Activated CD8-positive, alpha-beta T cell treated with anti-CD3 and anti-CD28 coated beads, Interleukin-2, amount 10 ng/mL, durations not matched to agents 7 days and 5 days (primary cell): ENCODE results near the gene DNAI2. TPM values are rescaled to one million over a fixed set of nuclear protein-coding genes. Genes with fewer than 3 reads are reported as not detected.

Experiments
- ATAC-seq: fragments of 150-1000 bp; cut with Tn5 transposase; one replicate; pipeline ENCODE4 v1.10.0; 2021; ENCODE audit warnings: moderate library complexity
- CTCF ChIA-PET: fragments of 350-600 bp; sonication (Branson Sonifier 250); formaldehyde crosslinking; loops from one replicate; lab custom pipeline; 2021; ENCODE audit warnings: antibody characterized with exemption; lab: Charles Lee
- POLR2A ChIA-PET: fragments of 350-600 bp; sonication (Branson Sonifier 250); formaldehyde crosslinking; loops from one replicate; lab custom pipeline; 2021; ENCODE audit warnings: antibody characterized with exemption; lab: Charles Lee
- DNase-seq: peaks from one replicate; pipeline ENCODE4 v3.0.0-alpha.2; 2020
- H3K27ac Mint-ChIP-seq: one replicate; pipeline ENCODE4 v1.8.0; 2021; ENCODE audit warnings: mild to moderate bottlenecking, mixed read lengths
- H3K27me3 Mint-ChIP-seq: one replicate; pipeline ENCODE4 v1.8.0; 2021; ENCODE audit warnings: low read depth, mixed read lengths
- H3K36me3 Mint-ChIP-seq: one replicate; pipeline ENCODE4 v1.8.0; 2021; ENCODE audit warnings: low read depth, mixed read lengths
- H3K4me1 Mint-ChIP-seq: one replicate; pipeline ENCODE4 v1.8.0; 2021; ENCODE audit warnings: low read depth, mixed read lengths
- H3K4me3 Mint-ChIP-seq: one replicate; pipeline ENCODE4 v1.8.0; 2021; ENCODE audit warnings: mild to moderate bottlenecking, mixed read lengths
- H3K9me3 Mint-ChIP-seq: one replicate; pipeline ENCODE4 v1.8.0; 2022; ENCODE audit warnings: mixed read lengths; ENCODE audit not compliant: insufficient read depth
- total RNA-seq, 2 experiments: library from RNA; stranded (reverse); gene quantifications; one replicate each; pipeline ENCODE4 v1.2.3, GENCODE V29; 2021

Gene DNAI2
- under 1 TPM; 0.52 to 0.84 TPM for total RNA-seq

- H3K4me1 Mint-ChIP-seq = peaks cover 39% of the 10 kb centered on the region
- peak; percentile 61 for ATAC-seq
- H3K27ac Mint-ChIP-seq = peak within 1 kb of the TSS; percentile 82
- ChIA-PET CTCF (interaction anchor here (0.8 to 0.9 kb wide), 2 partner anchors 24 to 94 kb away, joined by 3 read pairs; no protein-coding TSS in a partner anchor), POLR2A (no interaction called here)
- H3K36me3 Mint-ChIP-seq = no peaks in the 10 kb centered on the region
- H3K27me3 Mint-ChIP-seq = peaks cover 9% of the 10 kb centered on the region
- H3K4me3 Mint-ChIP-seq = peak within 1 kb of the TSS; percentile 67
- DNase-seq = peak; percentile 60
- no peaks in the 10 kb centered on the region for H3K9me3 Mint-ChIP-seq
Measured at GRCh38 chr17:74274060-74274708, at the start of gene DNAI2. Gene DNAI2, plus strand, starts transcription at chr17:74274234. Its CDS starts 7,584 bp downstream, at chr17:74281818.

- CTCF ChIA-PET = interaction anchor here (1.2 kb wide), 1 partner anchor 12 kb away, joined by 3 read pairs; no protein-coding TSS in a partner anchor
- Mint-ChIP-seq H3K27ac (no peak overlapping the region), H3K4me1 (no peaks in the 10 kb centered on the region), H3K4me3 (no peak overlapping the region), H3K27me3 (no peaks in the 10 kb centered on the region), H3K36me3 (no peaks in the 10 kb centered on the region), H3K9me3 (no peaks in the 10 kb centered on the region)
- POLR2A ChIA-PET = no interaction called here
- ATAC-seq (no peak), DNase-seq (no peak)
Measured at GRCh38 chr17:74224959-74225725, 48.9 kb upstream of the DNAI2 start.

GRCh38 chr17:74226252-74226651 lies 47.8 kb upstream of the DNAI2 start:
- Mint-ChIP-seq H3K27ac (no peak overlapping the region), H3K27me3 (no peaks in the 10 kb centered on the region), H3K4me1 (no peaks in the 10 kb centered on the region), H3K9me3 (no peaks in the 10 kb centered on the region), H3K36me3 (no peaks in the 10 kb centered on the region), H3K4me3 (no peak overlapping the region)
- ATAC-seq = no peak
- ChIA-PET CTCF (interaction anchor here (1.2 kb wide), 1 partner anchor 11 kb away, joined by 3 read pairs; no protein-coding TSS in a partner anchor), POLR2A (no interaction called here)
- DNase-seq = no peak

- no peaks in the 10 kb centered on the region for H3K9me3 Mint-ChIP-seq
- ChIA-PET POLR2A (no interaction called here), CTCF (no interaction called here)
- H3K4me1 Mint-ChIP-seq = no peaks in the 10 kb centered on the region
- H3K27ac Mint-ChIP-seq = no peak overlapping the region
- DNase-seq = no peak
- no peaks in the 10 kb centered on the region for H3K36me3 Mint-ChIP-seq
- H3K4me3 Mint-ChIP-seq = no peak overlapping the region
- ATAC-seq = no peak
- no peaks in the 10 kb centered on the region for H3K27me3 Mint-ChIP-seq
Measured at GRCh38 chr17:74227271-74228080, 46.6 kb upstream of the DNAI2 start.

GRCh38 chr17:74228306-74228978 lies 45.6 kb upstream of the DNAI2 start:
- no peaks in the 10 kb centered on the region for H3K9me3 Mint-ChIP-seq
- H3K36me3 Mint-ChIP-seq = no peaks in the 10 kb centered on the region
- POLR2A ChIA-PET = interaction anchor here (1.0 kb wide), 1 partner anchor 134 kb away, joined by 3 read pairs; no protein-coding TSS in a partner anchor
- no peak for DNase-seq
- no peaks in the 10 kb centered on the region for H3K27me3 Mint-ChIP-seq
- CTCF ChIA-PET = no interaction called here
- no peak for ATAC-seq
- H3K4me1 Mint-ChIP-seq = no peaks in the 10 kb centered on the region
- no peak overlapping the region for H3K4me3 Mint-ChIP-seq
- no peak overlapping the region for H3K27ac Mint-ChIP-seq

GRCh38 chr17:74230896-74231295 lies 43.1 kb upstream of the DNAI2 start:
- no peaks in the 10 kb centered on the region for H3K36me3 Mint-ChIP-seq
- ATAC-seq (no peak), DNase-seq (no peak)
- H3K27ac Mint-ChIP-seq = no peak overlapping the region
- no peaks in the 10 kb centered on the region for H3K9me3 Mint-ChIP-seq
- no peaks in the 10 kb centered on the region for H3K4me1 Mint-ChIP-seq
- H3K4me3 Mint-ChIP-seq = no peak overlapping the region
- CTCF ChIA-PET = interaction anchor here (0.9 kb wide), 1 partner anchor 137 kb away, joined by 4 read pairs; the partner anchor contains the start of gene GPR142
- H3K27me3 Mint-ChIP-seq = no peaks in the 10 kb centered on the region
- POLR2A ChIA-PET = interaction anchor here (0.7 kb wide), 1 partner anchor 266 kb away, joined by 3 read pairs; no protein-coding TSS in a partner anchor

- Mint-ChIP-seq H3K9me3 (no peaks in the 10 kb centered on the region), H3K4me1 (no peaks in the 10 kb centered on the region), H3K27ac (no peak overlapping the region), H3K27me3 (no peaks in the 10 kb centered on the region), H3K36me3 (no peaks in the 10 kb centered on the region), H3K4me3 (no peak overlapping the region)
- POLR2A ChIA-PET = interaction anchor here (0.5 kb wide), 1 partner anchor 281 kb away, joined by 3 read pairs; no protein-coding TSS in a partner anchor
- CTCF ChIA-PET = interaction anchor here (1.4 kb wide), 1 partner anchor 26 kb away, joined by 3 read pairs; no protein-coding TSS in a partner anchor
- ATAC-seq (no peak), DNase-seq (no peak)
Measured at GRCh38 chr17:74231928-74232907, 41.8 kb upstream of the DNAI2 start.

GRCh38 chr17:74233937-74234336 lies 40.1 kb upstream of the DNAI2 start:
- H3K36me3 Mint-ChIP-seq = no peaks in the 10 kb centered on the region

GRCh38 chr17:74234486-74234885 lies 39.5 kb upstream of the DNAI2 start:
- no peak overlapping the region for H3K4me3 Mint-ChIP-seq
- no peaks in the 10 kb centered on the region for H3K27me3 Mint-ChIP-seq
- no peaks in the 10 kb centered on the region for H3K4me1 Mint-ChIP-seq
- ChIA-PET POLR2A (no interaction called here), CTCF (no interaction called here)
- DNase-seq = no peak
- H3K27ac Mint-ChIP-seq = no peak overlapping the region
- H3K36me3 Mint-ChIP-seq = no peaks in the 10 kb centered on the region
- no peaks in the 10 kb centered on the region for H3K9me3 Mint-ChIP-seq
- ATAC-seq = no peak

More at GRCh38 chr17:74233937-74234336, 40.1 kb upstream of the DNAI2 start:
- no peak overlapping the region for H3K27ac Mint-ChIP-seq
- H3K27me3 Mint-ChIP-seq = no peaks in the 10 kb centered on the region
- ChIA-PET POLR2A (no interaction called here), CTCF (interaction anchor here (0.6 kb wide), 1 partner anchor 49 kb away, joined by 3 read pairs; no protein-coding TSS in a partner anchor)
- no peak for ATAC-seq
- H3K4me3 Mint-ChIP-seq = no peak overlapping the region
- no peaks in the 10 kb centered on the region for H3K4me1 Mint-ChIP-seq
- DNase-seq = no peak
- H3K9me3 Mint-ChIP-seq = no peaks in the 10 kb centered on the region

- Mint-ChIP-seq H3K9me3 (no peaks in the 10 kb centered on the region), H3K36me3 (no peaks in the 10 kb centered on the region), H3K27ac (no peak overlapping the region), H3K4me3 (no peak overlapping the region), H3K4me1 (no peaks in the 10 kb centered on the region), H3K27me3 (no peaks in the 10 kb centered on the region)
- DNase-seq = no peak
- POLR2A ChIA-PET = no interaction called here
- CTCF ChIA-PET = no interaction called here
- no peak for ATAC-seq
Measured at GRCh38 chr17:74235040-74235581, 38.9 kb upstream of the DNAI2 start.
